Common myeloid progenitor, CD34-positive (primary cell): ENCODE measurements around the gene STPG4. TPM values are rescaled to one million over a fixed set of nuclear protein-coding genes. Genes with fewer than 3 reads are reported as not detected.

Experiments used
- CTCF ChIA-PET: fragments of 350-600 bp; sonication (Branson Sonifier 250); formaldehyde crosslinking; loops from one replicate; lab custom pipeline; 2021; ENCODE audit warnings: antibody characterized with exemption; lab: Charles Lee
- POLR2A ChIA-PET: fragments of 350-600 bp; sonication (Branson Sonifier 250); formaldehyde crosslinking; loops from one replicate; lab custom pipeline; 2021; ENCODE audit warnings: antibody characterized with exemption; lab: Charles Lee
- DNase-seq, 3 donors: peaks; one replicate each; pipeline versions ENCODE4 v3.0.0 to v3.0.0-alpha.2; 2013
- H3K27ac ChIP-seq, 2 experiments: 1 replicate in 1 of 2; 2 replicates in 1 of 2; pipeline ENCODE4 v1.7.0; 2013; ENCODE audit warnings: inconsistent platforms in 2 of 2, low read length in 2 of 2, mild to moderate bottlenecking in 2 of 2, low read depth in 1 of 2, moderate library complexity in 1 of 2; ENCODE audit not compliant: severe bottlenecking in 2 of 2, insufficient read depth in 1 of 2, poor library complexity in 1 of 2
- H3K27me3 ChIP-seq, 5 experiments: replicated peaks in 2 of 5; 1 replicate in 3 of 5; 2 replicates in 2 of 5; pipeline versions ENCODE4 v1.6.1 to v1.7.0; 2013; ENCODE audit warnings: low read length in 4 of 5, mild to moderate bottlenecking in 2 of 5, moderate library complexity in 2 of 5, inconsistent platforms in 1 of 5; ENCODE audit not compliant: insufficient read depth in 5 of 5, control insufficient read depth in 4 of 5
- H3K36me3 ChIP-seq, 4 experiments: 1 replicate in 2 of 4; 2 replicates in 2 of 4; pipeline versions ENCODE4 v1.6.1 to v1.7.0; 2013; ENCODE audit warnings: low read length in 3 of 4, control low read depth in 1 of 4, mild to moderate bottlenecking in 1 of 4; ENCODE audit not compliant: control insufficient read depth in 4 of 4, insufficient read depth in 4 of 4
- H3K4me1 ChIP-seq, 4 experiments: 1 replicate in 3 of 4; 2 replicates in 1 of 4; pipeline versions ENCODE4 v1.6.1 to v1.7.1; 2013; ENCODE audit warnings: low read length in 3 of 4, mild to moderate bottlenecking in 3 of 4, control low read depth in 1 of 4, inconsistent platforms in 1 of 4, moderate library complexity in 1 of 4; ENCODE audit not compliant: control insufficient read depth in 4 of 4, insufficient read depth in 4 of 4; ENCODE audit errors: control extremely low read depth in 1 of 4
- H3K4me3 ChIP-seq, 7 experiments: 1 replicate in 4 of 7; 2 replicates in 3 of 7; pipeline versions ENCODE4 v1.5.1 to v1.7.0; 2013; ENCODE audit warnings: mild to moderate bottlenecking in 7 of 7, low read length in 6 of 7, moderate library complexity in 6 of 7, inconsistent platforms in 2 of 7, low read depth in 2 of 7, control low read depth in 1 of 7; ENCODE audit not compliant: insufficient read depth in 4 of 7, control insufficient read depth in 1 of 7; ENCODE audit errors: extremely low read depth in 1 of 7
- H3K9me3 ChIP-seq, 5 experiments: 1 replicate in 4 of 5; 2 replicates in 1 of 5; pipeline versions ENCODE4 v1.6.1 to v1.7.1; 2013; ENCODE audit warnings: low read length in 4 of 5, mild to moderate bottlenecking in 2 of 5, inconsistent platforms in 1 of 5, low read depth in 1 of 5, moderate library complexity in 1 of 5; ENCODE audit not compliant: control insufficient read depth in 4 of 5, insufficient read depth in 2 of 5; ENCODE audit errors: control extremely low read depth in 1 of 5
- WGBS: methylation state at CpG from one replicate; pipeline ENCODE4 v1.1.5; 2013; ENCODE audit not compliant: insufficient coverage; 5-methylcytosine and 5-hydroxymethylcytosine counted together
- polyA plus RNA-seq: library from polyadenylated mRNA; unstranded; fragments of 120-200 nt; gene quantifications from one replicate; pipeline ENCODE4 v1.2.1, GENCODE V29; 2013

Gene STPG4, protein sequence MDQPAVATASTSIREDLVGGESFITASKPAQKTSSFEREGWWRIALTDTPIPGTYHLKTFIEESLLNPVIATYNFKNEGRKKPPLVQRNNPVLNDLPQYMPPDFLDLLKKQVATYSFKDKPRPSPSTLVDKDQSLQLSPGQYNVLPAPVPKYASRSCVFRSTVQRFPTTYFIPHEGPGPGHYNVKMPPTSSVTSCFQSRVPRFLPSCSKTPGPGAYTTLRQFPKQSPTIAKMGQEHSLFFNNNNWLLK
- 0.07 TPM for polyA plus RNA-seq

DNA sequence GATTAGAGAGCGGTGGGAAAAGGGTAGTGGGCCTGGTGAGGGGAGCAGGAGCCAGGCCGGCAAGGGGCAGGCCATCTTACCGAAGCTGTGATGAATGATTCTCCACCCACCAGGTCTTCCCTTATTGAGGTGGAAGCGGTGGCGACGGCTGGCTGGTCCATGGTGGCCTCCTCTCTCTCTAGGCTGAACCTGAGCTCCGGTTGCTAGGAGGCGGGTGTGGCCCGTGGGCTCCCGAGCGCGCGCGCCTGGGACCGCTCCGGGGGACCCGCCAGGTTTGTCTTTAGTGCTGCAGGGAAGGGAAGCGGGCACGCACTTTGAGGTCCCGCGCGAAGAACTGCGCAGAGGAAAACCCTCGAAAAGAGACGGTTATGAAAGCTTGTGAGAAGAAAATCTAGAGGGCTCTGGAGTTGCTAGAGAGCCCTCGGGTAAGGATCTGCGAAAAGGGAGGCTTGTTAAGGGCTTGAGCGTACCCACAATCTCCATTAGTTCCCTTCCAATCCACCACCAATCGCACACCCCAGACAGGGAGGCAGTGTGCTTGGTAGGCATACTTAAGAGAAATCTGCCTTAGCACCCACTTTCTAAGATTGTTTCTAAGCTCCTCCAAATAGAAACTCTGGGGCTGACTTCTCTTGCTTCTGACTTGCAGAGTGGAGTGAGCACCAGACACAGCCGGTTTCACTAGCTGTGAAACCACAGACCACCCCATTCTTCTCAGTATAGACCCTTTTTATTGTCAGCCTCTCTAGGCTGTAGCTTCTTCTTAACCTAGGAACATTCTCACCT lies at the start of gene STPG4:
STPG4 (minus strand) TSS at position 218 of the 786 bp plus-strand sequence; CDS start at position 161, 57 bp downstream.
- Histone ChIP-seq H3K4me3 (no peak within 1 kb of the TSS), H3K36me3 (peaks cover 7 to 25% (median 17%) of the 10 kb centered on the region in 4 experiments), H3K27ac (no peak within 1 kb of the TSS), H3K9me3 (no peaks in the 10 kb centered on the region), H3K4me1 (no peaks in the 10 kb centered on the region), H3K27me3 (no peaks in the 10 kb centered on the region)
- POLR2A ChIA-PET, result no interaction called here
- DNase-seq, result no peak
- CTCF ChIA-PET, result interaction anchor here (1.5 kb wide), 1 partner anchor 17 kb away, joined by 4 read pairs; no protein-coding TSS in a partner anchor
- 97% methylated on average over 24 of the region's 30 CpGs for WGBS

DNA sequence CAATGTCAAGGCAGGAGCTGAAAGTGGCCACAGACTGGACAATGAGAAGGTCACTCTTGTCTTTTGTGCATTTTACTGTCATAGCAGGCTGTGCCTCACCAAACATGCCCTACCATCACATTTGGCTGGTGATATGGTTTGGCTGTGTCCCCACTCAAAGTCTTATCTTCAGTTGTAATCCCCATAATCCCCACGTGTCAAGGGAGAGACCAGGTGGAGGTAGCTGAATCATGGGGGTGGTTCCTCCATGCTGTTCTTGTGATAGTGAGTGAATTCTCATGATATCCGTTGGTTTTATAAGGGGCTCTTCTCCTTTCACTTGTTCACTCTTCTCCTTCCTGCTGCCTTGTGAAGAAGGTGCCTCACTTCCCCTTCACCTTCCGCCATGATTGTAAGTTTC lies 49.6 kb upstream of the STPG4 start:
- H3K4me3 ChIP-seq, result no peak overlapping the region
- no peak overlapping the region for H3K27ac ChIP-seq
- DNase-seq, result no peak
- ChIA-PET CTCF (interaction anchor here (0.6 to 1.9 kb wide), 2 partner anchors 27 to 143 kb away, joined by 4 read pairs; no protein-coding TSS in a partner anchor), POLR2A (no interaction called here)
- H3K27me3 ChIP-seq, result no peaks in the 10 kb centered on the region
- H3K9me3 ChIP-seq, result peaks cover 0 to 2% (median 0%) of the 10 kb centered on the region in 5 experiments
- 100% methylated on average over 2 of the region's 3 CpGs for WGBS
- peaks cover 0 to 7% (median 3%) of the 10 kb centered on the region in 4 experiments for H3K4me1 ChIP-seq
- H3K36me3 ChIP-seq, result no peaks in the 10 kb centered on the region

DNA sequence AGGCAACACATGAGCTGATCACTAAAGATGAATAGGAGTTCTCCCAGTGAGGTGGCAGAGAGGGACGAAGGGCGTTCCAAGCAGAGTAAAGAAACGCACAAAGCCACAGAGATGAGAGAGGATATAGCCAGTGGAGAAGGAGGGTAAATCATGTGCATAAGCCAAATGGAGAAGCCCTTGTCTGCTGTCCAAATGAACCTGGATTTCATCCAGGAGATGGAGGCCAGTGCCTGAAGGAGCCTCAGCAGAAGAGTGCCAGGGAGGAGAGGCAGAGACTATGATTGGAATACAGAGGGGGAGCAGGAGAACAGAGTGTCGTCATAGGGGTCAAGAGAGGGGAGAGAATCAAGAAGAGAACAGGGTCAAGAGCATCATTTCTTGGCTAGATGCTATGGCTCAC lies 48.9 kb upstream of the STPG4 start:
- ChIA-PET CTCF (interaction anchor here (1.9 kb wide), 1 partner anchor 28 kb away, joined by 4 read pairs; no protein-coding TSS in a partner anchor), POLR2A (no interaction called here)
- peaks cover 0 to 7% (median 3%) of the 10 kb centered on the region in 4 experiments for H3K4me1 ChIP-seq
- no peak overlapping the region for H3K27ac ChIP-seq
- no peak overlapping the region for H3K4me3 ChIP-seq
- H3K27me3 ChIP-seq, result no peaks in the 10 kb centered on the region
- H3K9me3 ChIP-seq, result peaks cover 0 to 2% (median 0%) of the 10 kb centered on the region in 5 experiments
- WGBS, result 100% methylated on average over 3 of the region's 4 CpGs
- no peaks in the 10 kb centered on the region for H3K36me3 ChIP-seq
- no peak for DNase-seq

DNA sequence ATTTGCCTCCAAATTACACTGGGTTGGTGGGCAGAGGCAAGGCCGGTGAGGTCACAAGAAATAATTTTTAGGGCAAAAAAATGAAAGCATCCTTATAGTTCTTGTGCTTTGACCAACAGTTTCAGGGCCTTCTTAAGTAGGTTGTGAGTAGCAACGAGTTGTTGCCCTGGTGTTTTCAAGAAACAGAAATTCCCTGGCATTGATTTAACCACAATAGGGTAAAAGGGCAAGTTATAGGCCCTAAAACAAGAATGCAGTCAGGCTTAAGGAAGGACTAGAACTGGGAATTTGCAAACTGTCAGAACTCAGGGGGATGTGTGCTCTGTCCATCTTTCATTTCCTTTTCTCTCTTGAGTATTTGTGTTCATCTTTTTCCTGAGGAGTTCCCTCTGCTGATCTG lies 46.1 kb upstream of the STPG4 start:
- Histone ChIP-seq H3K4me3 (no peak overlapping the region), H3K4me1 (peaks cover 2 to 13% (median 6%) of the 10 kb centered on the region in 4 experiments), H3K9me3 (peaks cover 0 to 2% (median 0%) of the 10 kb centered on the region in 5 experiments), H3K27me3 (no peaks in the 10 kb centered on the region), H3K27ac (no peak overlapping the region), H3K36me3 (no peaks in the 10 kb centered on the region)
- POLR2A ChIA-PET, result no interaction called here
- CTCF ChIA-PET, result no interaction called here
- no peak for DNase-seq
- WGBS, result 94% methylated on average over 2 of the region's 2 CpGs

DNA sequence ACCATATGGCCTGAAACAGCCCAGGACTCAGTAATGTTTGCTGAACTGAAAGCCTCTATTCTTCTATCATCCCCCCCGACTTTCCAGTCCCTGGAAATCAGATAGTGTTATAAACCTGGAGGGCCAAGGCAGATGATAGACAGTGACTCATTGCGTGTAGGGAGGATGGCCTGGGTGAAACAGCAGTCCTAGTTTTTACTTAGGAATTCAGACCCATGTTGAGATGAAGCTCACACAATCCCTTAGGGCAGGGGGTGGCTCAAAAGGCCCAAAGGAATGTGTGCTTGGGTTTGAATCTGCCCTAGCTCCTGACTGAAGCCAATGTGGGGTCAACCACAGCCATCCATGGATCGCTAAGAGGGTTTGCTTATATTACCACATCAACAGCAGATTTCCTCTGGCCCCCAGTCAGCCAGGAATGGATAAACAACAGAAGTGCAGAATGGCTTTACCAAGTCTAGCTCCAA lies 43.9 kb upstream of the STPG4 start:
- Histone ChIP-seq H3K4me3 (no peak overlapping the region), H3K36me3 (no peaks in the 10 kb centered on the region), H3K27me3 (no peaks in the 10 kb centered on the region), H3K27ac (no peak overlapping the region), H3K9me3 (no peaks in the 10 kb centered on the region), H3K4me1 (peaks cover 0 to 10% (median 5%) of the 10 kb centered on the region in 4 experiments)
- 100% methylated on average over 1 of the region's 3 CpGs for WGBS
- no peak for DNase-seq
- POLR2A ChIA-PET, result no interaction called here
- CTCF ChIA-PET, result interaction anchor here (0.6 kb wide), 1 partner anchor 302 kb away, joined by 3 read pairs; no protein-coding TSS in a partner anchor

DNA sequence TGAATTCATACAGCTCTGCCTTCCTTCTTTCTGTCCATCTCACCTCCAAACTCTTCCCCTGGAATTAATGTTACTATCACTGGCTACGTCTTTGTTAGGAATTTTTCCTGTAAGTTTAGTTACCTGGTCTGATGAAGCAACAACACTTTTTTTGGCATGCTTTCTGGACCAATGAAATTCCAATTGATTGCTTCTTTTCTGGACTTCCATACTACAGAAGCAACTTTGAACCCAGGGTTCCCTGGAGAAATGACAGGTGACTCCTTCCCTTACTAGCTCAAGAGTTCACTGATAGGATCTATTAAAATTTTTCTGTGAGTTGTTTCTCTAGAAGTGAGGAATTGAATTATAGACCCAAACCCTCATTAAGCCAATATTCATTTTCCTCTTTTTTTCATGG lies 41.4 kb upstream of the STPG4 start:
- no peaks in the 10 kb centered on the region for H3K36me3 ChIP-seq
- DNase-seq, result no peak
- H3K4me3 ChIP-seq, result no peak overlapping the region
- POLR2A ChIA-PET, result interaction anchor here (0.6 kb wide), 1 partner anchor 87 kb away, joined by 3 read pairs; no protein-coding TSS in a partner anchor
- H3K9me3 ChIP-seq, result no peaks in the 10 kb centered on the region
- CTCF ChIA-PET, result interaction anchor here (1.1 to 1.7 kb wide), 4 partner anchors 10 to 120 kb away, joined by 3 to 6 read pairs (median 4); no protein-coding TSS in a partner anchor
- H3K27ac ChIP-seq, result no peak overlapping the region
- peaks cover 5 to 26% (median 11%) of the 10 kb centered on the region in 4 experiments for H3K4me1 ChIP-seq
- 83% methylated on average over 1 of the region's 1 CpG for WGBS
- H3K27me3 ChIP-seq, result no peaks in the 10 kb centered on the region
